Measurements from ENCODE around the gene CD47.

- TF ChIP-seq CTCF (IDR thresholded peaks at IDR 0.05), result no peak
- no peak for TF ChIP-seq POLR2AphosphoS5 (IDR thresholded peaks at IDR 0.05; ENCODE audit: low read depth, low read length)
- TF ChIP-seq SIN3A (IDR thresholded peaks at IDR 0.05; ENCODE audit: borderline replicate concordance, insufficient read depth, low read depth, low read length), result no peak
- TF ChIP-seq, protein P1, sequence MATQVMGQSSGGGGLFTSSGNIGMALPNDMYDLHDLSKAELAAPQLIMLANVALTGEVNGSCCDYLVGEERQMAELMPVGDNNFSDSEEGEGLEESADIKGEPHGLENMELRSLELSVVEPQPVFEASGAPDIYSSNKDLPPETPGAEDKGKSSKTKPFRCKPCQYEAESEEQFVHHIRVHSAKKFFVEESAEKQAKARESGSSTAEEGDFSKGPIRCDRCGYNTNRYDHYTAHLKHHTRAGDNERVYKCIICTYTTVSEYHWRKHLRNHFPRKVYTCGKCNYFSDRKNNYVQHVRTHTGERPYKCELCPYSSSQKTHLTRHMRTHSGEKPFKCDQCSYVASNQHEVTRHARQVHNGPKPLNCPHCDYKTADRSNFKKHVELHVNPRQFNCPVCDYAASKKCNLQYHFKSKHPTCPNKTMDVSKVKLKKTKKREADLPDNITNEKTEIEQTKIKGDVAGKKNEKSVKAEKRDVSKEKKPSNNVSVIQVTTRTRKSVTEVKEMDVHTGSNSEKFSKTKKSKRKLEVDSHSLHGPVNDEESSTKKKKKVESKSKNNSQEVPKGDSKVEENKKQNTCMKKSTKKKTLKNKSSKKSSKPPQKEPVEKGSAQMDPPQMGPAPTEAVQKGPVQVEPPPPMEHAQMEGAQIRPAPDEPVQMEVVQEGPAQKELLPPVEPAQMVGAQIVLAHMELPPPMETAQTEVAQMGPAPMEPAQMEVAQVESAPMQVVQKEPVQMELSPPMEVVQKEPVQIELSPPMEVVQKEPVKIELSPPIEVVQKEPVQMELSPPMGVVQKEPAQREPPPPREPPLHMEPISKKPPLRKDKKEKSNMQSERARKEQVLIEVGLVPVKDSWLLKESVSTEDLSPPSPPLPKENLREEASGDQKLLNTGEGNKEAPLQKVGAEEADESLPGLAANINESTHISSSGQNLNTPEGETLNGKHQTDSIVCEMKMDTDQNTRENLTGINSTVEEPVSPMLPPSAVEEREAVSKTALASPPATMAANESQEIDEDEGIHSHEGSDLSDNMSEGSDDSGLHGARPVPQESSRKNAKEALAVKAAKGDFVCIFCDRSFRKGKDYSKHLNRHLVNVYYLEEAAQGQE (IDR thresholded peaks at IDR 0.05; ENCODE audit: insufficient read depth in 1 of 2, low read depth in 2 of 2, low read length in 1 of 2), result no peak
Measured at GRCh38 chr3:108071368-108071767, 19.5 kb downstream of the CD47 start.

All from Panc1 (cell line).